WTC11 (cell line): ENCODE results near the gene FAM53A. TPM values are rescaled to one million over a fixed set of nuclear protein-coding genes. Genes with fewer than 3 reads are reported as not detected.

Experiments
- ATAC-seq: fragments of 200-7000 bp; cut with Tn5 transposase; 2 replicates; pipeline ENCODE4 v1.10.0; 2021; ENCODE audit warnings: mild to moderate bottlenecking, moderate library complexity
- CTCF ChIA-PET: fragments of 300-600 bp; sonication (Branson Sonifier 250); formaldehyde crosslinking; loops from one replicate; lab custom pipeline; 2021; ENCODE audit warnings: antibody characterized with exemption; lab: Charles Lee
- POLR2A ChIA-PET: fragments of 350-600 bp; sonication (Branson Sonifier 250); formaldehyde crosslinking; loops from one replicate; lab custom pipeline; 2021; ENCODE audit warnings: antibody characterized with exemption; lab: Charles Lee
- DNase-seq: peaks from one replicate; pipeline ENCODE4 v3.0.0; 2021; ENCODE audit warnings: low spot score
- H3K27ac Mint-ChIP-seq: 2 replicates; pipeline ENCODE4 v1.8.0; 2021; ENCODE audit warnings: mixed read lengths
- H3K27me3 Mint-ChIP-seq: 2 replicates; pipeline ENCODE4 v1.8.0; 2021; ENCODE audit warnings: low read depth, mild to moderate bottlenecking, moderate library complexity, mixed read lengths
- H3K36me3 Mint-ChIP-seq: 2 replicates; pipeline ENCODE4 v1.8.0; 2021; ENCODE audit warnings: mixed read lengths
- H3K4me1 Mint-ChIP-seq: 2 replicates; pipeline ENCODE4 v1.8.0; 2022; ENCODE audit warnings: mixed read lengths
- H3K4me3 Mint-ChIP-seq: 2 replicates; pipeline ENCODE4 v1.8.0; 2021; ENCODE audit warnings: mild to moderate bottlenecking, moderate library complexity, mixed read lengths
- H3K9me3 Mint-ChIP-seq: 2 replicates; pipeline ENCODE4 v1.8.0; 2021; ENCODE audit warnings: mixed read lengths
- EMX1 ChIP-seq: fragments of 250-450 bp; sonication (Bioruptor Pico); IDR thresholded peaks from 2 replicates; pipeline ENCODE4 v1.8.0; 2021; ENCODE audit warnings: mild to moderate bottlenecking
- IRF2 ChIP-seq: sonication (generic); formaldehyde crosslinking; IDR thresholded peaks from 2 replicates; pipeline ENCODE4 v1.8.0; 2022; ENCODE audit warnings: low read depth, missing genetic modification reagents, borderline replicate concordance
- MXD4 ChIP-seq: fragments of 250-450 bp; sonication (Bioruptor Pico); IDR thresholded peaks from 2 replicates; pipeline ENCODE4 v1.8.0; 2021; ENCODE audit warnings: mild to moderate bottlenecking, moderate library complexity, borderline replicate concordance
- ZNF317 ChIP-seq: sonication (generic); formaldehyde crosslinking; IDR thresholded peaks from 2 replicates; pipeline ENCODE4 v1.8.1; 2023; ENCODE audit warnings: low read depth, mild to moderate bottlenecking, moderate library complexity, missing genetic modification reagents, borderline replicate concordance
- total RNA-seq: library from RNA; stranded (reverse); gene quantifications from 3 replicates; pipeline ENCODE4 v1.2.3, GENCODE V29; 2021
- TF ChIP-seq, protein P1 (sequence below): sonication (generic); formaldehyde crosslinking; IDR thresholded peaks from 2 replicates; pipeline ENCODE4 v1.8.1; 2022; ENCODE audit warnings: mild to moderate bottlenecking, moderate library complexity, missing genetic modification reagents
- TF ChIP-seq, protein P2 (sequence below): fragments of 250-450 bp; sonication (Bioruptor Pico); IDR thresholded peaks from 2 replicates; pipeline ENCODE4 v1.9.0; 2021; ENCODE audit warnings: mild to moderate bottlenecking
- TF ChIP-seq, protein P3 (sequence below): sonication (generic); formaldehyde crosslinking; IDR thresholded peaks from 2 replicates; pipeline ENCODE4 v1.8.1; 2023; ENCODE audit warnings: mild to moderate bottlenecking, missing genetic modification reagents, borderline replicate concordance
- TF ChIP-seq, protein P4 (sequence below): sonication (generic); formaldehyde crosslinking; IDR thresholded peaks from 2 replicates; pipeline ENCODE4 v1.8.0; 2022; ENCODE audit warnings: mild to moderate bottlenecking, missing genetic modification reagents
- TF ChIP-seq, protein P5 (sequence below): sonication (generic); formaldehyde crosslinking; IDR thresholded peaks from 2 replicates; pipeline ENCODE4 v1.8.1; 2022; ENCODE audit warnings: low read depth, mild to moderate bottlenecking, moderate library complexity, missing genetic modification reagents, borderline replicate concordance

Gene FAM53A
- total RNA-seq, 1 experiment from 2014 or later: 2.9 TPM

DNA sequence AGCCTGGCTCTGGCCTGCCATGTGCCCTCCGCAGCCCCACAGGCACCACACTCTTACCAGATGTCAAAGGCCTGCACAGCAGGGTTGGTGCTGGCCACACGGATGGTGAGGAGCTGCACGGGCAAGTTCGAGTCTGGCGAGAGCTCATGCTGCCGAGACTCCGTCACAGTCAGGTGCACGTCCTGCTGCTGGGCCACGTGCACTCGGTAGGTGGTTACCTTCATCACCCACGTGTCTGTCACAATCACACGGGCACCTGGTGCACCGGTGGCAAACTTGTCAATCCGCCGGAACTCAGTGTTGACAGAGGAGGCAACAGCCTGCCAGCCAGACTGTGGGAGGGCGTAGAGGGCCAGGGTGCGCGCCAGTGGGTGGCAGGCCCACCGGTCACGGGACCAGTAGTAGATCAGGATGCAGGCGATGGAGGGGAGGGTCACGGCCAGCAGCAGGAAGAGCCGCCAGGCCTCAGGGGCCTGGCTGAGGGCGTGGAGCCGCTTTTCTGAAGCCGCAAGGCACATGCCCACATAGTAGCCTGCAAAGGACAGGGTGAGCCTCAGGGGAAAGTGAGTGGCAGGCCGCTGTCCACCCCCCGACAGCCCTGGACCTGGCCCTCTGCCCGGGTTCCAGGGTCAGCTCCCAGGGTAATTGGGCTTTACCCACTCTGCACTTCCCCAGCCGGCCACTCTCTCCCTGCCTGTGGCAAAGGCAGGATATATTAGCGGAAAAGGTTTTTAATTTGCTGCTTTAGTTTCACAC lies 34.2 kb upstream of the FAM53A start:
- CTCF ChIA-PET: interaction anchor here (0.7 to 4.3 kb wide), 4 partner anchors 8 to 50 kb away, joined by 3 to 30 read pairs (median 3); no protein-coding TSS in a partner anchor
- Mint-ChIP-seq H3K4me1 (peaks cover 37% of the 10 kb centered on the region), H3K27ac (peak overlapping the region; percentile 13; the same call in 1 of the 2 replicates), H3K9me3 (no peaks in the 10 kb centered on the region), H3K27me3 (no peaks in the 10 kb centered on the region)
- POLR2A ChIA-PET: no interaction called here
- ATAC-seq: no peak
- DNase-seq: no peak
- TF ChIP-seq, protein P1, sequence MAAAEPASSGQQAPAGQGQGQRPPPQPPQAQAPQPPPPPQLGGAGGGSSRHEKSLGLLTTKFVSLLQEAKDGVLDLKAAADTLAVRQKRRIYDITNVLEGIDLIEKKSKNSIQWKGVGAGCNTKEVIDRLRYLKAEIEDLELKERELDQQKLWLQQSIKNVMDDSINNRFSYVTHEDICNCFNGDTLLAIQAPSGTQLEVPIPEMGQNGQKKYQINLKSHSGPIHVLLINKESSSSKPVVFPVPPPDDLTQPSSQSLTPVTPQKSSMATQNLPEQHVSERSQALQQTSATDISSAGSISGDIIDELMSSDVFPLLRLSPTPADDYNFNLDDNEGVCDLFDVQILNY (CRISPR knock-in tag): no peak
- TF ChIP-seq, protein P2, sequence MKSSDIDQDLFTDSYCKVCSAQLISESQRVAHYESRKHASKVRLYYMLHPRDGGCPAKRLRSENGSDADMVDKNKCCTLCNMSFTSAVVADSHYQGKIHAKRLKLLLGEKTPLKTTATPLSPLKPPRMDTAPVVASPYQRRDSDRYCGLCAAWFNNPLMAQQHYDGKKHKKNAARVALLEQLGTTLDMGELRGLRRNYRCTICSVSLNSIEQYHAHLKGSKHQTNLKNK (CRISPR knock-in tag): no peak
- TF ChIP-seq, all 79 proteins: peak for 0
- Mint-ChIP-seq H3K4me3 (peak overlapping the region; percentile 49; the same call in 1 of the 2 replicates), H3K36me3 (peaks cover 16% of the 10 kb centered on the region; the same call in 1 of the 2 replicates)

DNA sequence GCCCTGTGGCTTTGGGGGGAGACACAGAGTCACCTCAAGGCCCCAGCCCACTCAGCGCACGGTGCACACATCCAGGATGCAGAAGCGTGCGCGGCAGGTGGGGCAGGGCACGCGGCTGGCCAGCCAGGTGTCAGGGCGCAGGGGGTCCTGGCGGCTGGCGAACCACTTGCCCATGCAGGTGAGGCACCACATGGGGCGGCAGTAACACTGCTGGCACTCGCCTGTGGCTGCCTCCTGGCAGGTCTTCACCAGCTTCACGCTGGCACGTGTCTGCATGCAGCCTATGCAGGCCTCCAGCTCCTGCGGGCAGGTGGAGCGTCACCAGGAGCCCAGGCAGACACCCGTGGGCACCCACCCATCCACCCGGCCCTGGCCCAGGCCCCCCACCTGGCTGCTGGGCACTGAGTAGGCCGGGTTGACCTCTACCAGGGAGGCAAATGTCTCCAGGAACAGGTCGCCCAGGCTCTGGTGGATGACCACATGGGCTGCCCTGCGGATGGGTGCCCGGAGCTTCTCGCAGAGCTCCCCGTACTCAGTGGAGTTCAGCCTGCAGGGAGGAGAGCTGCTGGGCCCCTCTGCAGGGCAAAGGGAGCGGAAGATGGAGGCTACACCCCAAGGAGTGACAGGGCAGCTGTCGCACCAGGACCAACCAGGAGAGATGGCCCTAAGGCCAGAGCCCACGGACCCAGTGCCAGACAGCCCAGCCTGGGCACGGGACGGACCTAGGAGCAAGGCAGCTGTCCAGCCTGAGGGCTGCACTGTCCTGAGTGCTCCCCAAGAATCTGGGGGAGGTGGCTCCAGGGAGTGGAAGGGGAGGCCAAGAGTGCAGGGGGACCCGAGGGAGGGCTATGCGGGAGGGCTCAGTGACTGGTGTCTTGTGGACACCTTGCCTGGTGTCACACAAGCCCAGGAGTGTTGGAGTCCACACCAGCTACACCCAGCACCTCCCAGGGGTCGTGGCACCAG lies 33.3 kb upstream of the FAM53A start:
- Mint-ChIP-seq H3K27me3 (no peaks in the 10 kb centered on the region), H3K36me3 (peaks cover 12% of the 10 kb centered on the region; the same call in 1 of the 2 replicates), H3K9me3 (no peaks in the 10 kb centered on the region), H3K27ac (no peak overlapping the region)
- DNase-seq (no peak), ATAC-seq (no peak)
- CTCF ChIA-PET: interaction anchor here (0.7 to 4.3 kb wide), 4 partner anchors 9 to 51 kb away, joined by 3 to 30 read pairs (median 3); no protein-coding TSS in a partner anchor
- TF ChIP-seq, protein P3, sequence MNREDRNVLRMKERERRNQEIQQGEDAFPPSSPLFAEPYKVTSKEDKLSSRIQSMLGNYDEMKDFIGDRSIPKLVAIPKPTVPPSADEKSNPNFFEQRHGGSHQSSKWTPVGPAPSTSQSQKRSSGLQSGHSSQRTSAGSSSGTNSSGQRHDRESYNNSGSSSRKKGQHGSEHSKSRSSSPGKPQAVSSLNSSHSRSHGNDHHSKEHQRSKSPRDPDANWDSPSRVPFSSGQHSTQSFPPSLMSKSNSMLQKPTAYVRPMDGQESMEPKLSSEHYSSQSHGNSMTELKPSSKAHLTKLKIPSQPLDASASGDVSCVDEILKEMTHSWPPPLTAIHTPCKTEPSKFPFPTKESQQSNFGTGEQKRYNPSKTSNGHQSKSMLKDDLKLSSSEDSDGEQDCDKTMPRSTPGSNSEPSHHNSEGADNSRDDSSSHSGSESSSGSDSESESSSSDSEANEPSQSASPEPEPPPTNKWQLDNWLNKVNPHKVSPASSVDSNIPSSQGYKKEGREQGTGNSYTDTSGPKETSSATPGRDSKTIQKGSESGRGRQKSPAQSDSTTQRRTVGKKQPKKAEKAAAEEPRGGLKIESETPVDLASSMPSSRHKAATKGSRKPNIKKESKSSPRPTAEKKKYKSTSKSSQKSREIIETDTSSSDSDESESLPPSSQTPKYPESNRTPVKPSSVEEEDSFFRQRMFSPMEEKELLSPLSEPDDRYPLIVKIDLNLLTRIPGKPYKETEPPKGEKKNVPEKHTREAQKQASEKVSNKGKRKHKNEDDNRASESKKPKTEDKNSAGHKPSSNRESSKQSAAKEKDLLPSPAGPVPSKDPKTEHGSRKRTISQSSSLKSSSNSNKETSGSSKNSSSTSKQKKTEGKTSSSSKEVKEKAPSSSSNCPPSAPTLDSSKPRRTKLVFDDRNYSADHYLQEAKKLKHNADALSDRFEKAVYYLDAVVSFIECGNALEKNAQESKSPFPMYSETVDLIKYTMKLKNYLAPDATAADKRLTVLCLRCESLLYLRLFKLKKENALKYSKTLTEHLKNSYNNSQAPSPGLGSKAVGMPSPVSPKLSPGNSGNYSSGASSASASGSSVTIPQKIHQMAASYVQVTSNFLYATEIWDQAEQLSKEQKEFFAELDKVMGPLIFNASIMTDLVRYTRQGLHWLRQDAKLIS (CRISPR knock-in tag): no peak
- TF ChIP-seq ZNF317 (CRISPR knock-in tag): no peak
- TF ChIP-seq, protein P4, sequence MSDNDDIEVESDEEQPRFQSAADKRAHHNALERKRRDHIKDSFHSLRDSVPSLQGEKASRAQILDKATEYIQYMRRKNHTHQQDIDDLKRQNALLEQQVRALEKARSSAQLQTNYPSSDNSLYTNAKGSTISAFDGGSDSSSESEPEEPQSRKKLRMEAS (CRISPR knock-in tag): no peak
- no peak for TF ChIP-seq IRF2 (CRISPR knock-in tag)
- TF ChIP-seq, all 79 proteins: peak for 0
- Mint-ChIP-seq H3K4me3 (no peak overlapping the region), H3K4me1 (peaks cover 30% of the 10 kb centered on the region)
- POLR2A ChIA-PET: no interaction called here

DNA sequence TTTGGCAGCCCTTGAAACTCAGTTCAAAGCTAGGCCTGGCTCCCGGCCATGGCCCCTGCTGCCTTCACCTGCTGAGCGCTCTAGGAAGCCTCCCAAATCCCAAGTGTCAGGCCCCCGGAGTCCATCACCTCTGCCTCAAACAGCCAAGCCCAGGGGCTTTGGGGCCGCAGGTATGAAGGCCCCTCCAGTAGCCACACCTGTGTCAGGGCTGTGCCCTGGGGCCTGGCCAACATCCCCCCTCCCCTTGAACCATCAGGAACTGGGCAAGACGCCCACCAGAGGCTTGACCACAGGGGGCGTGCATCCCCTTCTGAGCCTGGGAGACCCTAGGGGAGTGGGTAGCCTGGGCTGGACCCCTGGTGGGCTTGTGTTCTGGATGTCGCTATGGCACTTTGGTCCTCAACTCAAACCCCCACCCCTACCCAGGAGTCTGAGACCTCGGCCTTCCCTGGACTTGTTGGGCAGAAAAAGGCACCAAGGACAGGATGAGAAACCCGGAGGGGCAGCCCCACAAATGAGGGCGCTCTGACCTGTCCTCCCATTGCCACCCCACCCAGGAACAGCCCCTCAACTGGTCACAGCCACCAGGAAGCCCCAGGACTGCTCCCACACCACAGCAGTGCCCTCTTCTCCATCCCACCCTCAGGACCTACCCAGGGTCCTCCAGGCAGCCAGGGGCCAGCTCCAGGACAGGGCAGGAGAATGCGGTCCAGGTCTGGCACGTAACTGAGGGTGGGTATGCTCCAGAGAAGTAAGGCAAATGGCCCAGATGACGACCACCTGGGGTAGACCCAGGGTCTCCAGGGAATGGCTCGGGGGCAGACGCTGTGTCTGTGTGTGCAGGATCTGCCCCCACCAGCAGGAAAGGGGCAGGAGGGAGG lies 32.2 kb upstream of the FAM53A start:
- no peak overlapping the region for H3K27ac Mint-ChIP-seq
- ATAC-seq (no peak), DNase-seq (no peak)
- H3K9me3 Mint-ChIP-seq: no peaks in the 10 kb centered on the region
- peaks cover 9% of the 10 kb centered on the region; the same call in 1 of the 2 replicates for H3K36me3 Mint-ChIP-seq
- peaks cover 27% of the 10 kb centered on the region for H3K4me1 Mint-ChIP-seq
- ChIA-PET POLR2A (no interaction called here), CTCF (interaction anchor here (1.2 kb wide), 1 partner anchor 14 kb away, joined by 3 read pairs; no protein-coding TSS in a partner anchor)
- H3K27me3 Mint-ChIP-seq: peaks cover 2% of the 10 kb centered on the region; the same call in 1 of the 2 replicates
- no peak overlapping the region for H3K4me3 Mint-ChIP-seq
- TF ChIP-seq EMX1: no peak
- TF ChIP-seq MXD4: no peak
- TF ChIP-seq, protein P5, sequence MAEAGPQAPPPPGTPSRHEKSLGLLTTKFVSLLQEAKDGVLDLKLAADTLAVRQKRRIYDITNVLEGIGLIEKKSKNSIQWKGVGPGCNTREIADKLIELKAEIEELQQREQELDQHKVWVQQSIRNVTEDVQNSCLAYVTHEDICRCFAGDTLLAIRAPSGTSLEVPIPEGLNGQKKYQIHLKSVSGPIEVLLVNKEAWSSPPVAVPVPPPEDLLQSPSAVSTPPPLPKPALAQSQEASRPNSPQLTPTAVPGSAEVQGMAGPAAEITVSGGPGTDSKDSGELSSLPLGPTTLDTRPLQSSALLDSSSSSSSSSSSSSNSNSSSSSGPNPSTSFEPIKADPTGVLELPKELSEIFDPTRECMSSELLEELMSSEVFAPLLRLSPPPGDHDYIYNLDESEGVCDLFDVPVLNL: no peak
